ENCODE measurements around the gene IRAK1.
"Not testable (repeated sequence)": the region's sequence is repeated elsewhere in the genome, so short reads cannot be mapped to it uniquely, and the experiment has no call there.

The IRAK1 gene

DNA sequence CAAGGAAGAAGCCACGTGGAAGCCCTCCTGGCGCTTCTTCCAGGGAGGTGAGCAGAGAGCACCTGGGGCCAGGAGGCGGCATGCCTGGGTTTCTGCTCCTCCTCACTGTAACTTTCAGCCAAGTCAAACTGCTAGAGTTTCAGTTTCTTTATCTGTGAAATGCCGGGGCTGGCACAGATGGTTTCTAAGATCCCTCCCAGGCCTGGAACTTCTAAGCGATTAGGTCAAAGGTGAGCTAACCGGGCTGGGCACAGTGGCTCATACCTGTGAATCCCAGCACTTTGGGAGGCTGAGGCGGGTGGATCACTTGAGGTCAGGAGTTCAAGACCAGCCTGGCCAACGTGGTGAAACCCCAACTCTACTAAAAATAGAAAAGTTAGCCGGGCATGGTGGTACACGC lies 39.3 kb downstream of the IRAK1 start:
- not testable (repeated sequence) for H2AK5ac ChIP-seq (ENCODE audit: low read length); H3K4me2 ChIP-seq (ENCODE audit: low read length); H3K18ac ChIP-seq (ENCODE audit: low read length); H3K36me3 ChIP-seq (ENCODE audit: control insufficient read depth, insufficient read depth, low read length); H3K79me2 ChIP-seq (ENCODE audit: control insufficient read depth, insufficient read depth, low read length); H2BK5ac ChIP-seq (ENCODE audit: low read length); H3K4me1 ChIP-seq (ENCODE audit: control insufficient read depth, low read depth, low read length); H3K27me3 ChIP-seq (ENCODE audit: insufficient read depth, low read length, poor library complexity); H3K4ac ChIP-seq (ENCODE audit: low read depth, low read length); H4K5ac ChIP-seq (ENCODE audit: low read length); H2BK120ac ChIP-seq (ENCODE audit: low read depth, low read length); H3K79me1 ChIP-seq (ENCODE audit: low read length); H3K9ac ChIP-seq (ENCODE audit: low read length); H4K8ac ChIP-seq (ENCODE audit: low read depth, low read length); H3K4me3 ChIP-seq (ENCODE audit: low read length); H2BK15ac ChIP-seq (replicated peaks; ENCODE audit: low read depth); H3K23ac ChIP-seq (ENCODE audit: low read length); H3K27ac ChIP-seq (ENCODE audit: low read depth, low read length); H3K56ac ChIP-seq (ENCODE audit: low read length); DNase-seq
- no CpG with 5 or more reads among the region's 10 CpGs for WGBS (ENCODE audit: extremely low coverage, insufficient coverage, low lambda C conversion rate)

DNA sequence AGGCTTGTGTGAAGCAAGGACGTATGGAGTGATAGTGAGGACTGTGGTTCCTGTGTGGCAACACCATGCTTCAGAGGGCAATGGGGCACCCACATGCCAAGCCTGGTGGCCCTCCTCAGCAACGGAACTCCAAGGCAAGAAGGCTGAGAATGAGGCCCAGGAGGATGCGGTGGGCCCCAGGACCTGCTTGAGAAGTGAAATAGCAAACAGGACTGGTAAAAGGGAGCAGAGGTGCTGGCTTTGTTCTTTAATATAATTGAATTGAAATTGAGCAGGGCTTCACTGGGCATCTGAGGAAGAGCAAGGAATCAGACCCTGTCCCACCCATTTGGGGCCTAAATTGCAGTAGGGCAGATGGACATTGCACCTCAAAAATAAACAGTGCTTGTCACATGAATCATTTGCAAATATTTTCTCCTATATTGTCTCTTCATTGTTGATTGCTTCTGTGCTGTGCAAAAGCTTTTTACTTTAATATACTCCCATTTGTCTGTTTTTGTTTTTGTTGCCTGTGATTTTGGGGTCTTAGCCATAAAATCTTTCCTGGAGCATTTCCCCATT lies 44.9 kb downstream of the IRAK1 start:
- H3K27ac ChIP-seq (ENCODE audit: low read depth, low read length): no peak overlapping the region
- WGBS (ENCODE audit: extremely low coverage, insufficient coverage, low lambda C conversion rate): no CpG with 5 or more reads among the region's 3 CpGs

DNA sequence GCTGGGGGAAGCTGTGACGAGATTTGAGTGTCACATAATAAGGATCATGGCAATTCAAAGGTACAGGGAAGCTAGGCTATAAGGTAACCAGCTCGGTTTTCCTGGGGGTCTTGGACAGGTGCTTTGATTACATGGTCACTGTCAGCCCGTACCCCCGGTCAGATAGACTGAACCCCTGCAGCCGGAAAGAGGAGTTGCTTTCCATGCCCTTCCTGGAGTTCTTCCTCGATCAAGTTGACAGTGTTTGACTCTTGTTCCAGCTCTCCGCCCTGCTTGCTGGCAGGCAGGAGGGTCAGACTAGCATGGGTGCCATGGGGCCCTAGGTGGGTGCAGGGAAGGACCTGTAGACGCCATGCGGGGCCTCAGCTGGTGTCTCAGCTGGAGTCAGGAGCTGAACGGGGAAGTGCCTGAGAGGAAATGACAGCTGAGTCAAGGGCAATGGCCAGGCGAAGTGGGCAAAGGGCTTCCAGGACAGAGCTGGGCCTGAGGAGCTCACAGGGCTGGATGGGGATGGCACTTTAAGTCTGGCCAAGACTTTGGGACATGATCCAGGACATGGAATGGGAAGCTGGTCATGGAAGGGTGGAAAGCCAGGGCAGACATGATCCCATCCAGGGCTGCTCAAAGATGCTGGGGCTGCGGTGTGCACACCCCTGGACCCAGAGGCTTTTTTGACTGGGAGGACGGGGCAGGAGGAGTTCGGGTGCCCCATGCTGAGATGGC lies 45.5 kb downstream of the IRAK1 start:
- Histone ChIP-seq H3K4me2 (ENCODE audit: low read length) (no peak overlapping the region), H3K4me1 (ENCODE audit: control insufficient read depth, low read depth, low read length) (no peaks in the 10 kb centered on the region), H3K4me3 (ENCODE audit: low read length) (no peak overlapping the region), H2AK5ac (ENCODE audit: low read length) (no peak overlapping the region), H3K79me1 (ENCODE audit: low read length) (no peaks in the 10 kb centered on the region), H2BK5ac (ENCODE audit: low read length) (no peak overlapping the region), H3K9ac (ENCODE audit: low read length) (peak overlapping the region; percentile 1), H3K27ac (ENCODE audit: low read depth, low read length) (no peak overlapping the region), H2BK15ac (replicated peaks; ENCODE audit: low read depth) (no peak overlapping the region), H3K4ac (ENCODE audit: low read depth, low read length) (no peak overlapping the region), H3K36me3 (ENCODE audit: control insufficient read depth, insufficient read depth, low read length) (no peaks in the 10 kb centered on the region), H2BK120ac (ENCODE audit: low read depth, low read length) (no peak overlapping the region), H3K18ac (ENCODE audit: low read length) (no peak overlapping the region), H3K27me3 (ENCODE audit: insufficient read depth, low read length, poor library complexity) (no peaks in the 10 kb centered on the region), H3K79me2 (ENCODE audit: control insufficient read depth, insufficient read depth, low read length) (peaks cover 13% of the 10 kb centered on the region), H3K56ac (ENCODE audit: low read length) (peak overlapping the region; percentile 86), H3K23ac (ENCODE audit: low read length) (no peak overlapping the region), H4K8ac (ENCODE audit: low read depth, low read length) (no peak overlapping the region), H4K5ac (ENCODE audit: low read length) (no peak overlapping the region)
- no CpG with 5 or more reads among the region's 14 CpGs for WGBS (ENCODE audit: extremely low coverage, insufficient coverage, low lambda C conversion rate)
- DNase-seq: no peak

More for the DNA sequence above, 44.9 kb downstream of the IRAK1 start:
- H3K79me2 ChIP-seq (ENCODE audit: control insufficient read depth, insufficient read depth, low read length): peaks cover 7% of the 10 kb centered on the region
- no peak overlapping the region for H3K4me3 ChIP-seq (ENCODE audit: low read length)
- no peak overlapping the region for H2AK5ac ChIP-seq (ENCODE audit: low read length)
- H4K5ac ChIP-seq (ENCODE audit: low read length): no peak overlapping the region
- no peak for DNase-seq
- no peak overlapping the region for H3K18ac ChIP-seq (ENCODE audit: low read length)
- H3K23ac ChIP-seq (ENCODE audit: low read length): no peak overlapping the region
- no peaks in the 10 kb centered on the region for H3K79me1 ChIP-seq (ENCODE audit: low read length)
- H4K8ac ChIP-seq (ENCODE audit: low read depth, low read length): no peak overlapping the region
- no peaks in the 10 kb centered on the region for H3K27me3 ChIP-seq (ENCODE audit: insufficient read depth, low read length, poor library complexity)
- no peak overlapping the region for H2BK15ac ChIP-seq (replicated peaks; ENCODE audit: low read depth)
- no peak overlapping the region for H2BK120ac ChIP-seq (ENCODE audit: low read depth, low read length)
- H3K4ac ChIP-seq (ENCODE audit: low read depth, low read length): no peak overlapping the region
- no peaks in the 10 kb centered on the region for H3K4me1 ChIP-seq (ENCODE audit: control insufficient read depth, low read depth, low read length)
- no peak overlapping the region for H3K4me2 ChIP-seq (ENCODE audit: low read length)
- H3K36me3 ChIP-seq (ENCODE audit: control insufficient read depth, insufficient read depth, low read length): no peaks in the 10 kb centered on the region
- H2BK5ac ChIP-seq (ENCODE audit: low read length): no peak overlapping the region
- H3K56ac ChIP-seq (ENCODE audit: low read length): no peak overlapping the region
- H3K9ac ChIP-seq (ENCODE audit: low read length): no peak overlapping the region

DNA sequence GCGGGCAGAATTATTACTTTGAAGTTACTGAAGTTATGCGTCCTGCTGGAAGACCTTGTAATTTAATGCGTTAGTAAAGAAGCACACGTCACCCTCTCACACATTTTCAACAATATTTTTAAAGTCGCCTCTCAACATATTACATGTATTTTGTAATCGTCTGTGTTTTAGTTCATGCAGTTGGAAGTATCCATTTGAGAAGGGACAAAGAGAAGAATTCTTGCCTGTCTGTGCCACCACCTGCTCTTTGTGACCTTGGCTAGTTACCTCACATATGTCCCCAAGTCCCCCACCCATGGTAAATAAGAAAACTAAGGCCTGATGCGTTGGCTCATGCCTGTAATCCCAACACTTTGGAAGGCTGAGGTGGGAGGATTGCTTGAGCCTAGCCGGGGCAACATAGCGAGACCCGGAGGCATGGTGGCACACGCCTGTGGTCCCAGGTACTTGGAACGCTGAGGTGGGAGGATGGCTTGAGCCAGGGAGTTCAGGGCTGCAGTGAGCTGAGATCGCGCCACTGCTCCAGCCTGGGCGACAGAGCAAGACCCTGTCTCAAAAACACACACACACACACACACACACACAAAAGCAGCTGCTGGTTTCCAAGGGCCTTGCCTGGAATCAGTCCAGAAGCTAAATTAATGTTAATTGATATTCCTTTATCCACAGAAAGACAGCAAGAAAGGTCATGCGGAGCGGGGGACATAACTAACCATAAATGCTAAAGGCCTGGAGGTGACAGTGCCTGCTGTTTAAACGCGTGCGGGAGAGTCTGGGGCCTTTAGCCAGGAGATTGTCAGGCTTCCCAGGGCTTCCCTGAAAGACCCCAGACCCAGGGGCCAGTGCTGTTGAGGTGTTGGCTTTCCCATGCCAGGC lies 46.3 kb downstream of the IRAK1 start:
- H4K8ac ChIP-seq (ENCODE audit: low read depth, low read length): no peak overlapping the region
- peak overlapping the region; percentile 100 for H3K27ac ChIP-seq (ENCODE audit: low read depth, low read length)
- no peak overlapping the region for H3K23ac ChIP-seq (ENCODE audit: low read length)
- H4K5ac ChIP-seq (ENCODE audit: low read length): no peak overlapping the region
- H3K79me1 ChIP-seq (ENCODE audit: low read length): no peaks in the 10 kb centered on the region
- H2AK5ac ChIP-seq (ENCODE audit: low read length): no peak overlapping the region
- peak overlapping the region; percentile 75 for H3K9ac ChIP-seq (ENCODE audit: low read length)
- no CpG with 5 or more reads among the region's 20 CpGs for WGBS (ENCODE audit: extremely low coverage, insufficient coverage, low lambda C conversion rate)
- peak overlapping the region; percentile 86 for H3K56ac ChIP-seq (ENCODE audit: low read length)
- no peak for DNase-seq
- H3K4me2 ChIP-seq (ENCODE audit: low read length): peak overlapping the region; percentile 48
- peaks cover 21% of the 10 kb centered on the region for H3K79me2 ChIP-seq (ENCODE audit: control insufficient read depth, insufficient read depth, low read length)
- no peak overlapping the region for H2BK15ac ChIP-seq (replicated peaks; ENCODE audit: low read depth)
- no peak overlapping the region for H2BK120ac ChIP-seq (ENCODE audit: low read depth, low read length)
- no peaks in the 10 kb centered on the region for H3K36me3 ChIP-seq (ENCODE audit: control insufficient read depth, insufficient read depth, low read length)
- H3K27me3 ChIP-seq (ENCODE audit: insufficient read depth, low read length, poor library complexity): no peaks in the 10 kb centered on the region
- H3K18ac ChIP-seq (ENCODE audit: low read length): peak overlapping the region; percentile 85
- H3K4me1 ChIP-seq (ENCODE audit: control insufficient read depth, low read depth, low read length): no peaks in the 10 kb centered on the region
- peak overlapping the region; percentile 82 for H3K4ac ChIP-seq (ENCODE audit: low read depth, low read length)
- no peak overlapping the region for H2BK5ac ChIP-seq (ENCODE audit: low read length)
- peak overlapping the region; percentile 47 for H3K4me3 ChIP-seq (ENCODE audit: low read length)

DNA sequence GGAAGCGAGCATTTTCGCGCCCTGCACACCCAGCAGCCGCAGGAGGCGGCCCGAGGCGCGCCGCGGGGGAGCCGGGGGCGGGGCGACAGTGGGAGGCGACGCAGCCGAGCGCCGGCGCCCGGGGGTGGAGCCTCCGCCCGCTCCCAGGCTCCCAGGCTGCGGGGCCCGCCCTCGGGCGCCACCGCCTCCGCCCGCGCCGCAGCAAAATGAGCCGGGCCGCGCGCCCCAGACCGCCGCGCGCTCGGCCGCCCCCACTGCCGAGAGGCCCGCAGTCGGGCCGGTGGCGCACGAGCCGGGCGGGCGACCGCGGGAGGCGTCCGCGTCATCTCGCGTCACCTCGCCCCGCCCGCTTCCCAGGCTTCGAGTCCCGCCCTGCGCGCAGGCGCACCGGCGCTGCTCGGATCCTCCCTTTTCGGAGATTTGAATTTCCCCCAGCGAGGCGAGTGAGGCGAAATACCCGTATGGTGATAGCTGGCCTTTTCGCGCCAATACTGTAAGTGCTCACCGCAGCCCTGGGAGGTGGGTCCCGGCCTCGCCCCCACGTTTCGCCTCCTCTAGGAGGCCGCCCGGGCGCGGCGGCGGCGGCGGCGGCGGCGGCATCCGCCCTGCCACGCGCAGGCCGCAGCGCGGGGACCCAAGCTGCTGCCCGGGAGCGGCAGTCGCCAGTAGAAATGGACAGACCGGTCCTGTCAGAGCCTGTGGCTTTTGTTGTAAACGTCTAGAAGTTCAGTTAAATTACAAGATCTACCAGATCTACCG lies 47.2 kb downstream of the IRAK1 start, which contains the start of gene TMEM187:
Gene TMEM187 (plus strand): TSS at position 387 of the 759 bp plus-strand sequence. CDS start 9,309 bp downstream, outside the sequence.
- Histone ChIP-seq H2BK15ac (replicated peaks; ENCODE audit: low read depth) (no peak within 1 kb of the TSS), H3K79me2 (ENCODE audit: control insufficient read depth, insufficient read depth, low read length) (peaks cover 29% of the 10 kb centered on the region), H3K9ac (ENCODE audit: low read length) (peak within 1 kb of the TSS; percentile 99), H4K8ac (ENCODE audit: low read depth, low read length) (no peak within 1 kb of the TSS), H2BK5ac (ENCODE audit: low read length) (peak within 1 kb of the TSS; percentile 93), H3K23ac (ENCODE audit: low read length) (no peak within 1 kb of the TSS), H3K4me2 (ENCODE audit: low read length) (peak within 1 kb of the TSS; percentile 61), H3K79me1 (ENCODE audit: low read length) (no peaks in the 10 kb centered on the region), H3K56ac (ENCODE audit: low read length) (peak within 1 kb of the TSS; percentile 99), H4K5ac (ENCODE audit: low read length) (no peak within 1 kb of the TSS), H3K36me3 (ENCODE audit: control insufficient read depth, insufficient read depth, low read length) (no peaks in the 10 kb centered on the region), H3K27ac (ENCODE audit: low read depth, low read length) (peak within 1 kb of the TSS; percentile 100), H3K4me3 (ENCODE audit: low read length) (peak within 1 kb of the TSS; percentile 95), H3K27me3 (ENCODE audit: insufficient read depth, low read length, poor library complexity) (no peaks in the 10 kb centered on the region), H2AK5ac (ENCODE audit: low read length) (no peak within 1 kb of the TSS), H3K4ac (ENCODE audit: low read depth, low read length) (peak within 1 kb of the TSS; percentile 98), H3K18ac (ENCODE audit: low read length) (peak within 1 kb of the TSS; percentile 99), H2BK120ac (ENCODE audit: low read depth, low read length) (peak within 1 kb of the TSS; percentile 18), H3K4me1 (ENCODE audit: control insufficient read depth, low read depth, low read length) (peaks cover under 1% of the 10 kb centered on the region)
- peak; percentile 96 for DNase-seq
- WGBS (ENCODE audit: extremely low coverage, insufficient coverage, low lambda C conversion rate): no CpG with 5 or more reads among the region's 103 CpGs

All from mesendoderm (in vitro differentiated cells).